ENCODE data around the gene TMEM54. TPM values are rescaled to one million over a fixed set of nuclear protein-coding genes. Genes with fewer than 3 reads are reported as not detected.
"Not testable (repeated sequence)": the region's sequence is repeated elsewhere in the genome, so short reads cannot be mapped to it uniquely, and the experiment has no call there.

The TMEM54 gene
- total and polyA plus RNA-seq, 4 donors = 0.92 to 10.9 (median 2.6) TPM

DNA sequence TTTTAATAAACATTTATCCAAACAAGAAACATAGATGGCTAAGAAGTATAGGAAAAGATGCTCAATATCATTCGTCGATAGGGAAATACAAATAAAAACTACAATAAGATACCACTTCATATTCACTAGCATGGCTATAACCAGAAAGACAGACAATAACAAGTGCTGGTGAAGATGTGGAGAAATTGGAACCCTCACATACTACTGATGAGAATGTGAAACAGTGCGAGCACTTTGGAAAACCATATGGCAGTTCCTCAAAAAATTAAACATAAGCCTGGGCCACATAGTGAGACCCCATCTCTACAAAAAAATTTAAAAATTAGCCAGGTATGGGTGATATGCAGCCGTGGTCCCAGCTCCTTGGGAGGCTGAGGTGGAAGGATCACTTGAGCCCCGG is 9.1 kb upstream of the TMEM54 start (continued):
- no peak for TF ChIP-seq NR2F2 (IDR thresholded peaks at IDR 0.05)
- no peak for TF ChIP-seq RAD21 (IDR thresholded peaks at IDR 0.05)
- TF ChIP-seq, protein P1, sequence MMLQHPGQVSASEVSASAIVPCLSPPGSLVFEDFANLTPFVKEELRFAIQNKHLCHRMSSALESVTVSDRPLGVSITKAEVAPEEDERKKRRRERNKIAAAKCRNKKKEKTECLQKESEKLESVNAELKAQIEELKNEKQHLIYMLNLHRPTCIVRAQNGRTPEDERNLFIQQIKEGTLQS (IDR thresholded peaks at IDR 0.05) = no peak
- no peak for TF ChIP-seq TAF1 (conservative IDR thresholded peaks at IDR 0.05)
- no peak for TF ChIP-seq HNF4A (conservative IDR thresholded peaks at IDR 0.05)

DNA sequence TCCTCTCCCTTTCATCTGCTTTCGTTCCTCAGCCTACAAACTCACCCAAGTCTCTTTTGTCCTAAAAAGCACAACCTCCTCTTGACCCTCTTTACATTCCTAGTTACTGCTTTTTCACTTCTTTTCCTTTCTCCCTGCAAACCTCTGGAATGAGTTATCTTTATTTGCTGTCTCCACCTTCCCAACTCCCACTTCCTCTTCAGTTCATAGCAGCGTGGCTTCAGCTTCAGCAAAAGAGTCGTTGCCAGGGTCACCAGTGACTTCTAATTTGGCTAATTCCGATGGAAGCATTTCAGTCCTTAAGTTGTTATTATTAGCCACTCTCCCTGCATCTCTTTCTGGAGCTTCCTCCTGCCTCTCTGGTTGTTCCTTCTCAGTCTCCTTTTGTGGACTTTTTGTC is 6.2 kb upstream of the TMEM54 start:
- 44% methylated on average over 4 of the region's 4 CpGs for WGBS
- H3K27me3 ChIP-seq (ENCODE audit: control insufficient read depth in 4 of 4, insufficient read depth in 4 of 4, low read length in 3 of 4) = no peaks in the 10 kb centered on the region
- H3K27ac ChIP-seq (ENCODE audit: low read depth in 1 of 2, low read length in 2 of 2) = no peak overlapping the region
- TF ChIP-seq, protein P2, sequence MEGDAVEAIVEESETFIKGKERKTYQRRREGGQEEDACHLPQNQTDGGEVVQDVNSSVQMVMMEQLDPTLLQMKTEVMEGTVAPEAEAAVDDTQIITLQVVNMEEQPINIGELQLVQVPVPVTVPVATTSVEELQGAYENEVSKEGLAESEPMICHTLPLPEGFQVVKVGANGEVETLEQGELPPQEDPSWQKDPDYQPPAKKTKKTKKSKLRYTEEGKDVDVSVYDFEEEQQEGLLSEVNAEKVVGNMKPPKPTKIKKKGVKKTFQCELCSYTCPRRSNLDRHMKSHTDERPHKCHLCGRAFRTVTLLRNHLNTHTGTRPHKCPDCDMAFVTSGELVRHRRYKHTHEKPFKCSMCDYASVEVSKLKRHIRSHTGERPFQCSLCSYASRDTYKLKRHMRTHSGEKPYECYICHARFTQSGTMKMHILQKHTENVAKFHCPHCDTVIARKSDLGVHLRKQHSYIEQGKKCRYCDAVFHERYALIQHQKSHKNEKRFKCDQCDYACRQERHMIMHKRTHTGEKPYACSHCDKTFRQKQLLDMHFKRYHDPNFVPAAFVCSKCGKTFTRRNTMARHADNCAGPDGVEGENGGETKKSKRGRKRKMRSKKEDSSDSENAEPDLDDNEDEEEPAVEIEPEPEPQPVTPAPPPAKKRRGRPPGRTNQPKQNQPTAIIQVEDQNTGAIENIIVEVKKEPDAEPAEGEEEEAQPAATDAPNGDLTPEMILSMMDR (IDR thresholded peaks at IDR 0.05; ENCODE audit: low read depth, low read length, missing input control) = no peak
- TF ChIP-seq FOXA1 (IDR thresholded peaks at IDR 0.05) (no peak), YY1 (IDR thresholded peaks at IDR 0.05) (no peak), TAF1 (conservative IDR thresholded peaks at IDR 0.05) (no peak), NR2F2 (IDR thresholded peaks at IDR 0.05) (no peak), EGR1 (IDR thresholded peaks at IDR 0.05; ENCODE audit: low read depth in 2 of 2) (no peak)
- TF ChIP-seq, protein P3, sequence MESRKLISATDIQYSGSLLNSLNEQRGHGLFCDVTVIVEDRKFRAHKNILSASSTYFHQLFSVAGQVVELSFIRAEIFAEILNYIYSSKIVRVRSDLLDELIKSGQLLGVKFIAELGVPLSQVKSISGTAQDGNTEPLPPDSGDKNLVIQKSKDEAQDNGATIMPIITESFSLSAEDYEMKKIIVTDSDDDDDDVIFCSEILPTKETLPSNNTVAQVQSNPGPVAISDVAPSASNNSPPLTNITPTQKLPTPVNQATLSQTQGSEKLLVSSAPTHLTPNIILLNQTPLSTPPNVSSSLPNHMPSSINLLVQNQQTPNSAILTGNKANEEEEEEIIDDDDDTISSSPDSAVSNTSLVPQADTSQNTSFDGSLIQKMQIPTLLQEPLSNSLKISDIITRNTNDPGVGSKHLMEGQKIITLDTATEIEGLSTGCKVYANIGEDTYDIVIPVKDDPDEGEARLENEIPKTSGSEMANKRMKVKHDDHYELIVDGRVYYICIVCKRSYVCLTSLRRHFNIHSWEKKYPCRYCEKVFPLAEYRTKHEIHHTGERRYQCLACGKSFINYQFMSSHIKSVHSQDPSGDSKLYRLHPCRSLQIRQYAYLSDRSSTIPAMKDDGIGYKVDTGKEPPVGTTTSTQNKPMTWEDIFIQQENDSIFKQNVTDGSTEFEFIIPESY (IDR thresholded peaks at IDR 0.05) = no peak
- TF ChIP-seq, protein P1 (IDR thresholded peaks at IDR 0.05) = no peak
- no peak overlapping the region for H3K4me3 ChIP-seq (ENCODE audit: low read depth in 1 of 3, low read length in 3 of 3)
- DNase-seq (ENCODE audit: low spot score) = no peak
- H3K9ac ChIP-seq (ENCODE audit: low read depth in 1 of 2, low read length in 2 of 2) = no peak overlapping the region
- H3K4me1 ChIP-seq (ENCODE audit: control insufficient read depth in 4 of 4, insufficient read depth in 4 of 4, low read length in 3 of 4) = peaks cover 4 to 5% (median 4%) of the 10 kb centered on the region in 4 donors
- no peaks in the 10 kb centered on the region for H3K9me3 ChIP-seq (ENCODE audit: control insufficient read depth in 4 of 4, low read length in 3 of 4)
- no peaks in the 10 kb centered on the region for H3K36me3 ChIP-seq (ENCODE audit: control insufficient read depth in 4 of 4, insufficient read depth in 3 of 4, low read depth in 1 of 4, low read length in 3 of 4)

DNA sequence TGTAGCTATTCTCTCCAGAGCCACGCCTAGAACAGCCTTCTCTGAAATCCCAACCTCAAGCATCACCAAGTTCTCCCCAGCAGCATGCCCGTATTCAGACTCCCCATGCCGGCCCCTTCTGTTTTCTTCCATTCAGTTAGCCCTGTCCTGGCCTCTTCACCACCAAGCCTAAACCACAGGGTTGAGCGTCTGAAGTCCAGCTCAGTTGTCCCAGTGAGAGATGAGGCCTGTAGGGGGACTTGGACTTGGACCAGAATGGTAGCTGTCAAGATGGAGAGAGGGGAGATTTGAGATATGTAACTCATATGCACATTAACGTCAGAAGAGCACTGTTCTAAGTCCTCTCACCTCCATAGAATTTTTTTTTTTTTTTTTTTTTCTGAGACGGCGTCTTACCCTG is 5.5 kb upstream of the TMEM54 start:
- TF ChIP-seq EGR1 (IDR thresholded peaks at IDR 0.05; ENCODE audit: low read depth in 2 of 2) = no peak
- TF ChIP-seq TAF1 (conservative IDR thresholded peaks at IDR 0.05) = no peak
- TF ChIP-seq GABPA (IDR thresholded peaks at IDR 0.05 in 1 of 2, conservative IDR thresholded peaks at IDR 0.05 in 1 of 2) = no peak
- Histone ChIP-seq H3K27ac (ENCODE audit: low read depth in 1 of 2, low read length in 2 of 2) (no peak overlapping the region), H3K27me3 (ENCODE audit: control insufficient read depth in 4 of 4, insufficient read depth in 4 of 4, low read length in 3 of 4) (no peaks in the 10 kb centered on the region), H3K9ac (ENCODE audit: low read depth in 1 of 2, low read length in 2 of 2) (no peak overlapping the region), H3K36me3 (ENCODE audit: control insufficient read depth in 4 of 4, insufficient read depth in 3 of 4, low read depth in 1 of 4, low read length in 3 of 4) (no peaks in the 10 kb centered on the region), H3K4me1 (ENCODE audit: control insufficient read depth in 4 of 4, insufficient read depth in 4 of 4, low read length in 3 of 4) (peaks cover 4 to 6% (median 5%) of the 10 kb centered on the region in 4 donors), H3K4me3 (ENCODE audit: low read depth in 1 of 3, low read length in 3 of 3) (no peak overlapping the region), H3K9me3 (ENCODE audit: control insufficient read depth in 4 of 4, low read length in 3 of 4) (no peaks in the 10 kb centered on the region)
- DNase-seq (ENCODE audit: low spot score) = no peak
- 93% methylated on average over 7 of the region's 7 CpGs for WGBS

DNA sequence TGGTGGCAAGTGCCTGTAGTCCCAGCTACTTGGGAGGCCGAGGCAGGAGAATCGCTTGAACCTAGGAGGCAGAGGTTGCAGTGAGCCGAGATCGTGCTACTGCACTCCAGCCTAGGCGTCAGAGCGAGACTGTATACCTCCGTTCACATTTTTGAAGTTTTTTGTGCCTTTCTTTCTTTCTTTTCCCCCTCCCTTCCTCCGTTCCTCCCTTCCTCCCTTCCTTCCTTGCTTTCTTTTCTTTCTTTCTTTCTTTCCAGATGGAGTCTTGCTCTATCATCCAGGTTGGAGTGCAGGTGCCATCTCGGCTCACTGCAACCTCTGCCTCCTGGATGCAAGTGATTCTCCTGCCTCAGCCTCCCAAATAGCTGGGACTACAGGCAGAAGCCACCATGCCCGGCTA is 4.4 kb upstream of the TMEM54 start:
- DNase-seq (ENCODE audit: low spot score); H3K9ac ChIP-seq (ENCODE audit: low read depth in 1 of 2, low read length in 2 of 2); H3K4me3 ChIP-seq (ENCODE audit: low read depth in 1 of 3, low read length in 3 of 3); H3K36me3 ChIP-seq (ENCODE audit: control insufficient read depth in 4 of 4, insufficient read depth in 3 of 4, low read depth in 1 of 4, low read length in 3 of 4); H3K27me3 ChIP-seq (ENCODE audit: control insufficient read depth in 4 of 4, insufficient read depth in 4 of 4, low read length in 3 of 4); H3K27ac ChIP-seq (ENCODE audit: low read depth in 1 of 2, low read length in 2 of 2); H3K9me3 ChIP-seq (ENCODE audit: control insufficient read depth in 4 of 4, low read length in 3 of 4): not testable (repeated sequence)
- 83% methylated on average over 10 of the region's 10 CpGs for WGBS
- peaks cover 4 to 14% (median 10%) of the 10 kb centered on the region in 4 donors for H3K4me1 ChIP-seq (ENCODE audit: control insufficient read depth in 4 of 4, insufficient read depth in 4 of 4, low read length in 3 of 4)
